Measurements from ENCODE around the gene TMEM8B. TPM values are rescaled to one million over a fixed set of nuclear protein-coding genes. Genes with fewer than 3 reads are reported as not detected.

The TMEM8B gene
- total and polyA plus RNA-seq, 2 donors (not counting 1 experiment from before 2014, with no cell fraction given), result 12.2 to 14.5 TPM

DNA sequence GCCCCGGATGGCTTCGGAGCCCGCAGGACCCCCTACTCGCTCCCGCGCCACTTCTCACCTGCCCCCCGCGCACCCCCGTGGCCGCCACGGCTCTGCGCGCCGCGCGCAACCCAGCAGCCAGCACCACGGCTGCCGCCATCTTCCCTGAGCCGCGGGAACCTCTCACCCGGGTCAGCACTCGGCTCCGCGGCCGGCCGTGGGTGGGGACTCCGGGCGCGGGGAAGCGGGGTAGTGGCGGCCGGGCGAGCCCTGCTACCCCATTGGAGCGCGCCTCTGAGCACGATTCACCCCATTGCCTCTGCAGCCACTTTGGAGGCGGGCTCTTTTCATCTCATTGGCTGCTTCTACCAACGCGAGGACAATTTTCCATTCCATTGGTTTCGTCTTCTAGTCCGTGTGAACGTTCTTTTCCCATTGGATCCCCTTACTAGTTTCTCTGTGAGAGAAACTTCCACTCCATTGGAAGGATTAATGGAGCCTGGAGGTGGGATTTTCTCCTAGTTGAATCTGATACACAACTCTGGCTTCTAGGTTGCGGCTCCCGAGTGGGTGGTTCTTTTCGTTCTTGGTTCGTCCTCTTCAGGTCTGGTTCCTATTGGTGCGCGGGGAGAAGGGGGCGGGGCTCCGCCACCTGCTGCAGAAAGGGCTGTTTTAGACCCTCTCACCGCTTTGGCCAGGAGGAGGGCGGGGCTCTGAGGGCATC lies 14.0 kb upstream of the TMEM8B start, which contains the start of gene HINT2:
TSS of gene HINT2 (minus strand) at position 202 of the 703 bp plus-strand sequence. CDS start at position 139, 63 bp downstream.
- Mint-ChIP-seq H3K4me3 (peak within 1 kb of the TSS; percentile 97), H3K27me3 (no peaks in the 10 kb centered on the region), H3K4me1 (peaks cover 30% of the 10 kb centered on the region), H3K9me3 (ENCODE audit: insufficient read depth) (no peaks in the 10 kb centered on the region), H3K27ac (peak within 1 kb of the TSS; percentile 98)
- peak within 1 kb of the TSS; percentile 88 for H3K4me2 ChIP-seq (replicated peaks; ENCODE audit: low read depth, low read length, poor library complexity, severe bottlenecking)
- no peaks in the 10 kb centered on the region for H3K79me2 ChIP-seq (ENCODE audit: control insufficient read depth, insufficient read depth, low read length)
- no peaks in the 10 kb centered on the region for H3K36me3 ChIP-seq (replicated peaks in 1 of 2; ENCODE audit: control extremely low read depth in 1 of 2, control insufficient read depth in 1 of 2, extremely low read depth in 1 of 2, insufficient read depth in 2 of 2, low read length in 1 of 2)
- H2AFZ ChIP-seq (ENCODE audit: insufficient read depth, low read depth, low read length, poor library complexity, severe bottlenecking), result peak within 1 kb of the TSS; percentile 94
- intact Hi-C loops (cut with micrococcal nuclease), result loop anchor here (1.0 to 5.0 kb wide), 7 partner anchors 14 to 1148 kb away; partner anchors contain the start of genes CREB3, TLN1 and TMEM8B
- WGBS (ENCODE audit: insufficient coverage), result under 1% methylated on average over 46 of the region's 52 CpGs
- POLR2A ChIA-PET, result interaction anchor here (0.9 to 1.0 kb wide), 4 partner anchors 30 to 209 kb away, joined by 3 read pairs; partner anchors contain the start of gene RGP1
- DNase-seq (peak; percentile 98), ATAC-seq (ENCODE audit: low read depth) (peak; percentile 82)
- H3K27ac ChIP-seq (ENCODE audit: low read length in 2 of 2), result peak within 1 kb of the TSS; percentile 87 to 88
- H3K4me3 ChIP-seq (ENCODE audit: control extremely low read depth in 1 of 5, extremely low read depth in 1 of 5, insufficient read depth in 1 of 5, low read depth in 2 of 5, low read length in 4 of 5), result peak within 1 kb of the TSS; percentile 61 to 96 (median 88)
- peaks cover 26 to 33% of the 10 kb centered on the region in 2 donors for H3K4me1 ChIP-seq (ENCODE audit: control insufficient read depth in 2 of 2, insufficient read depth in 2 of 2, low read length in 2 of 2)
- no peaks in the 10 kb centered on the region for H3K27me3 ChIP-seq (replicated peaks in 1 of 4; ENCODE audit: control extremely low read depth in 1 of 4, control insufficient read depth in 3 of 4, insufficient read depth in 4 of 4, low read length in 3 of 4)
- TF ChIP-seq CTCF (IDR thresholded peaks at IDR 0.05) (no peak), EZH2 (IDR thresholded peaks at IDR 0.05; ENCODE audit: borderline replicate concordance, insufficient read depth, low read depth, low read length, poor library complexity, severe bottlenecking) (no peak)
- peak within 1 kb of the TSS; percentile 90 for H3K9ac ChIP-seq (ENCODE audit: low read length)
- H3K9me3 ChIP-seq (ENCODE audit: control extremely low read depth in 1 of 3, control insufficient read depth in 2 of 3, insufficient read depth in 1 of 3, low read length in 2 of 3), result no peaks in the 10 kb centered on the region
- CTCF ChIA-PET, result interaction anchor here (0.6 to 4.6 kb wide), 15 partner anchors 8 to 211 kb away, joined by 3 to 58 read pairs (median 5); partner anchors contain the start of genes CCDC107, CREB3, FAM221B and RMRP
- no peaks in the 10 kb centered on the region for H4K20me1 ChIP-seq (ENCODE audit: control insufficient read depth, insufficient read depth, low read length, poor library complexity, severe bottlenecking)

- Histone ChIP-seq H3K27ac (ENCODE audit: low read length in 2 of 2) (no peak overlapping the region), H3K9me3 (ENCODE audit: control extremely low read depth in 1 of 3, control insufficient read depth in 2 of 3, insufficient read depth in 1 of 3, low read length in 2 of 3) (no peaks in the 10 kb centered on the region), H3K36me3 (replicated peaks in 1 of 2; ENCODE audit: control extremely low read depth in 1 of 2, control insufficient read depth in 1 of 2, extremely low read depth in 1 of 2, insufficient read depth in 2 of 2, low read length in 1 of 2) (no peaks in the 10 kb centered on the region), H3K4me2 (replicated peaks; ENCODE audit: low read depth, low read length, poor library complexity, severe bottlenecking) (no peak overlapping the region), H3K9ac (ENCODE audit: low read length) (no peak overlapping the region), H3K27me3 (replicated peaks in 1 of 4; ENCODE audit: control extremely low read depth in 1 of 4, control insufficient read depth in 3 of 4, insufficient read depth in 4 of 4, low read length in 3 of 4) (no peaks in the 10 kb centered on the region), H3K4me1 (ENCODE audit: control insufficient read depth in 2 of 2, insufficient read depth in 2 of 2, low read length in 2 of 2) (peaks cover 21 to 27% of the 10 kb centered on the region in 2 donors), H3K79me2 (ENCODE audit: control insufficient read depth, insufficient read depth, low read length) (no peaks in the 10 kb centered on the region), H2AFZ (ENCODE audit: insufficient read depth, low read depth, low read length, poor library complexity, severe bottlenecking) (no peak overlapping the region), H3K4me3 (ENCODE audit: control extremely low read depth in 1 of 5, extremely low read depth in 1 of 5, insufficient read depth in 1 of 5, low read depth in 2 of 5, low read length in 4 of 5) (no peak overlapping the region), H4K20me1 (ENCODE audit: control insufficient read depth, insufficient read depth, low read length, poor library complexity, severe bottlenecking) (no peaks in the 10 kb centered on the region)
- intact Hi-C loops (cut with micrococcal nuclease), result no loop called here
- 100% methylated on average over 1 of the region's 1 CpG for WGBS (ENCODE audit: insufficient coverage)
- TF ChIP-seq EZH2 (IDR thresholded peaks at IDR 0.05; ENCODE audit: borderline replicate concordance, insufficient read depth, low read depth, low read length, poor library complexity, severe bottlenecking), result no peak
- TF ChIP-seq CTCF (IDR thresholded peaks at IDR 0.05), result no peak
- Mint-ChIP-seq H3K27ac (no peak overlapping the region), H3K4me1 (peaks cover 25% of the 10 kb centered on the region), H3K27me3 (no peaks in the 10 kb centered on the region), H3K4me3 (peak overlapping the region; percentile 35), H3K9me3 (ENCODE audit: insufficient read depth) (no peaks in the 10 kb centered on the region)
- DNase-seq (no peak), ATAC-seq (ENCODE audit: low read depth) (no peak)
- POLR2A ChIA-PET, result no interaction called here
- CTCF ChIA-PET, result no interaction called here
Measured at GRCh38 chr9:35816708-35817107, 12.3 kb upstream of the TMEM8B start.
